Esophagus muscularis mucosa (tissue), 4 donors: ENCODE measurements around the gene CHCHD3. TPM values are rescaled to one million over a fixed set of nuclear protein-coding genes. Genes with fewer than 3 reads are reported as not detected.

Experiments
- DNase-seq: peaks from one replicate; pipeline ENCODE4 v3.0.0-alpha.2; 2017; ENCODE audit errors: extremely low spot score
- H3K27ac ChIP-seq, 4 donors: fragments of 200-600 bp; sonication (generic); replicated peaks in 1 of 4; 1 replicate in 3 of 4; 2 replicates in 1 of 4; pipeline ENCODE4 v1.5.1; 2016 to 2019; ENCODE audit warnings: mild to moderate bottlenecking in 1 of 4
- H3K27me3 ChIP-seq, 4 donors: fragments of 200-600 bp; sonication (generic); one replicate each; pipeline versions ENCODE4 v1.5.1 to v1.6.0; 2016 to 2019
- H3K36me3 ChIP-seq, 4 donors: fragments of 200-600 bp; sonication (generic); one replicate each; pipeline ENCODE4 v1.5.1; 2016 to 2019
- H3K4me1 ChIP-seq, 4 donors: fragments of 200-600 bp; sonication (generic); one replicate each; pipeline ENCODE4 v1.5.1; 2016 to 2019
- H3K4me3 ChIP-seq, 4 donors: fragments of 200-600 bp; sonication (generic); 1 replicate in 2 of 4; 2 replicates in 2 of 4; pipeline ENCODE4 v1.5.1; 2016 to 2019; ENCODE audit warnings: mild to moderate bottlenecking in 4 of 4, moderate library complexity in 1 of 4
- H3K9me3 ChIP-seq, 4 donors: fragments of 200-600 bp; sonication (generic); 1 replicate in 3 of 4; 2 replicates in 1 of 4; pipeline ENCODE4 v1.5.1; 2016 to 2019
- CTCF ChIP-seq, 3 experiments: fragments of 200-600 bp in 2 of 3; fragments of 450-650 bp in 1 of 3; sonication (generic) in 2 of 3; IDR thresholded peaks; one replicate each; pipeline ENCODE4 v1.5.1; 2017 to 2019; ENCODE audit warnings: antibody characterized with exemption in 3 of 3, mild to moderate bottlenecking in 2 of 3, moderate library complexity in 1 of 3
- EP300 ChIP-seq: sonication (generic); formaldehyde crosslinking; IDR thresholded peaks from one replicate; pipeline ENCODE4 v1.6.1; 2017; ENCODE audit warnings: antibody characterized with exemption
- POLR2A ChIP-seq: fragments of 450-650 bp; IDR thresholded peaks from one replicate; pipeline ENCODE4 v1.6.1; 2017; ENCODE audit warnings: antibody characterized with exemption, moderate library complexity, mild to moderate bottlenecking, low read depth
- POLR2AphosphoS5 ChIP-seq, 2 donors: sonication (generic); formaldehyde crosslinking; IDR thresholded peaks; one replicate each; pipeline ENCODE4 v1.6.1; 2017; ENCODE audit warnings: antibody characterized with exemption in 2 of 2
- WGBS: methylation state at CpG from one replicate; pipeline ENCODE4 v1.1.5; 2018; 5-methylcytosine and 5-hydroxymethylcytosine counted together
- intact Hi-C: fragments of 100-400 bp; cut with DNase I; formaldehyde crosslinking; loops from one replicate; pipeline ENCODE4 v1.15.1; 2023
- total RNA-seq, 4 donors: library from RNA; depleted of rRNA; stranded (reverse); fragments of >200 nt; gene quantifications; one replicate each; pipeline versions ENCODE4 v1.1.0 to v1.2.1, GENCODE V29; 2016

The CHCHD3 gene
- total RNA-seq, 4 donors from 2014 or later = 58.6 to 74.3 (median 68.9) TPM

- H3K27ac ChIP-seq = no peak overlapping the region
Measured at GRCh38 chr7:132819648-132820047, 262.2 kb downstream of the CHCHD3 start.

GRCh38 chr7:132817949-132818348 is 263.9 kb downstream of the CHCHD3 start:
- DNase-seq = no peak
- Histone ChIP-seq H3K4me3 (no peak overlapping the region), H3K4me1 (peaks cover 15 to 31% (median 26%) of the 10 kb centered on the region in 4 donors), H3K36me3 (no peaks in the 10 kb centered on the region), H3K27me3 (no peaks in the 10 kb centered on the region), H3K27ac (no peak overlapping the region), H3K9me3 (no peaks in the 10 kb centered on the region)
- 71% methylated on average over 5 of the region's 5 CpGs for WGBS
- TF ChIP-seq POLR2AphosphoS5 (IDR thresholded peaks at IDR 0.05) = no peak
- no peak for TF ChIP-seq EP300
- TF ChIP-seq POLR2A = no peak
- TF ChIP-seq CTCF (IDR thresholded peaks at IDR 0.05) = no peak
- intact Hi-C loops = no loop called here

More at GRCh38 chr7:132819648-132820047, 262.2 kb downstream of the CHCHD3 start:
- intact Hi-C loops = no loop called here
- TF ChIP-seq POLR2AphosphoS5 (IDR thresholded peaks at IDR 0.05) (no peak), EP300 (no peak), POLR2A (no peak), CTCF (IDR thresholded peaks at IDR 0.05) (no peak)
- no peaks in the 10 kb centered on the region for H3K27me3 ChIP-seq
- no peaks in the 10 kb centered on the region for H3K36me3 ChIP-seq
- H3K9me3 ChIP-seq = no peaks in the 10 kb centered on the region
- no peak overlapping the region for H3K4me3 ChIP-seq
- H3K4me1 ChIP-seq = peaks cover 15 to 31% (median 26%) of the 10 kb centered on the region in 4 donors
- 95% methylated on average over 7 of the region's 7 CpGs for WGBS
- no peak for DNase-seq

GRCh38 chr7:132815696-132816311 is 266.1 kb downstream of the CHCHD3 start:
- Histone ChIP-seq H3K36me3 (no peaks in the 10 kb centered on the region), H3K4me3 (no peak overlapping the region), H3K27ac (no peak overlapping the region), H3K4me1 (peaks cover 15 to 31% (median 26%) of the 10 kb centered on the region in 4 donors), H3K27me3 (no peaks in the 10 kb centered on the region), H3K9me3 (no peaks in the 10 kb centered on the region)
- no peak for TF ChIP-seq POLR2A
- TF ChIP-seq POLR2AphosphoS5 (IDR thresholded peaks at IDR 0.05) = no peak
- TF ChIP-seq CTCF (IDR thresholded peaks at IDR 0.05) = no peak
- no peak for TF ChIP-seq EP300
- intact Hi-C loops = no loop called here
- WGBS = 66% methylated on average over 6 of the region's 6 CpGs
- DNase-seq = no peak

GRCh38 chr7:132815130-132815529 is 266.8 kb downstream of the CHCHD3 start:
- intact Hi-C loops = no loop called here
- DNase-seq = no peak
- Histone ChIP-seq H3K9me3 (no peaks in the 10 kb centered on the region), H3K36me3 (no peaks in the 10 kb centered on the region), H3K4me3 (no peak overlapping the region), H3K27ac (no peak overlapping the region), H3K27me3 (no peaks in the 10 kb centered on the region), H3K4me1 (peaks cover 15 to 31% (median 26%) of the 10 kb centered on the region in 4 donors)
- TF ChIP-seq POLR2AphosphoS5 (IDR thresholded peaks at IDR 0.05) (no peak), POLR2A (no peak), CTCF (IDR thresholded peaks at IDR 0.05) (no peak), EP300 (no peak)

GRCh38 chr7:132810561-132810960 is 271.3 kb downstream of the CHCHD3 start:
- DNase-seq = no peak
- WGBS = 98% methylated on average over 2 of the region's 2 CpGs
- intact Hi-C loops = no loop called here

More at GRCh38 chr7:132810561-132810960, 271.3 kb downstream of the CHCHD3 start:
- H3K27me3 ChIP-seq = no peaks in the 10 kb centered on the region
- no peak overlapping the region for H3K27ac ChIP-seq
- no peaks in the 10 kb centered on the region for H3K36me3 ChIP-seq
- TF ChIP-seq CTCF (IDR thresholded peaks at IDR 0.05) (no peak), EP300 (no peak), POLR2AphosphoS5 (IDR thresholded peaks at IDR 0.05) (no peak), POLR2A (no peak)
- H3K4me1 ChIP-seq = peaks cover 4 to 10% (median 7%) of the 10 kb centered on the region in 4 donors
- no peaks in the 10 kb centered on the region for H3K9me3 ChIP-seq
- H3K4me3 ChIP-seq = no peak overlapping the region
